HepG2 (cell line): ENCODE results near the gene RAB11FIP5. TPM values are rescaled to one million over a fixed set of nuclear protein-coding genes. Genes with fewer than 3 reads are reported as not detected.

Experiments
- ATM ChIP-seq: fragments of 450-650 bp; IDR thresholded peaks from 2 replicates; pipeline ENCODE4 v1.7.1; 2017; ENCODE audit warnings: mild to moderate bottlenecking, borderline replicate concordance
- CAMTA2 ChIP-seq: sonication (generic); formaldehyde crosslinking; IDR thresholded peaks from 2 replicates; pipeline ENCODE4 v1.4.0; 2020; ENCODE audit warnings: mild to moderate bottlenecking, missing genetic modification reagents, borderline replicate concordance
- CBX2 ChIP-seq, 2 experiments: fragments of 200-600 bp in 1 of 2; sonication (generic); formaldehyde crosslinking in 1 of 2; IDR thresholded peaks; 2 replicates each; pipeline versions ENCODE4 v1.7.0 to v1.8.1; 2018 to 2022; ENCODE audit warnings: low read depth in 2 of 2, low read length in 1 of 2, mild to moderate bottlenecking in 1 of 2, missing genetic modification reagents in 1 of 2
- GPN1 ChIP-seq: sonication (generic); formaldehyde crosslinking; IDR thresholded peaks from 2 replicates; pipeline ENCODE4 v1.5.1; 2020; ENCODE audit warnings: missing genetic modification reagents, borderline replicate concordance
- HNF4G ChIP-seq, 2 experiments: sonication (generic) in 1 of 2; formaldehyde crosslinking in 1 of 2; IDR thresholded peaks; 2 replicates each; pipeline versions ENCODE4 v1.4.0 to v1.6.1; 2011 to 2020; ENCODE audit warnings: borderline replicate concordance in 2 of 2, low read depth in 2 of 2, mild to moderate bottlenecking in 2 of 2, low read length in 1 of 2, missing genetic modification reagents in 1 of 2, moderate library complexity in 1 of 2
- JUNB ChIP-seq: sonication (generic); formaldehyde crosslinking; IDR thresholded peaks from 2 replicates; pipeline ENCODE4 v1.8.0; 2022; ENCODE audit warnings: missing genetic modification reagents, mild to moderate bottlenecking, borderline replicate concordance
- KDM6A ChIP-seq: IDR thresholded peaks from 2 replicates; pipeline ENCODE4 v1.6.1; 2016; ENCODE audit warnings: low read depth
- MEIS1 ChIP-seq: sonication (generic); formaldehyde crosslinking; IDR thresholded peaks from 2 replicates; pipeline ENCODE4 v1.9.0; 2021; ENCODE audit warnings: mild to moderate bottlenecking, missing genetic modification reagents, moderate library complexity, borderline replicate concordance
- MIER3 ChIP-seq: IDR thresholded peaks from 2 replicates; pipeline ENCODE4 v1.6.1; 2016; ENCODE audit warnings: missing compliant biosample characterization, borderline replicate concordance
- MXI1 ChIP-seq: IDR thresholded peaks from 3 replicates; pipeline ENCODE4 v1.6.1; 2012; ENCODE audit warnings: low read depth, low read length, inconsistent platforms, borderline replicate concordance
- NR2F2 ChIP-seq: IDR thresholded peaks from 2 replicates; pipeline ENCODE4 v1.6.1; 2012; ENCODE audit warnings: low read depth, inconsistent platforms, borderline replicate concordance
- TARDBP ChIP-seq: sonication (generic); formaldehyde crosslinking; IDR thresholded peaks from 2 replicates; pipeline ENCODE4 v1.8.0; 2022; ENCODE audit warnings: mild to moderate bottlenecking, missing genetic modification reagents
- ZNF253 ChIP-seq: sonication (generic); formaldehyde crosslinking; IDR thresholded peaks from 2 replicates; pipeline ENCODE4 v1.8.0; 2022; ENCODE audit warnings: mild to moderate bottlenecking, missing genetic modification reagents, borderline replicate concordance
- ZNF414 ChIP-seq: sonication (generic); formaldehyde crosslinking; IDR thresholded peaks from 2 replicates; pipeline ENCODE4 v1.5.0; 2020; ENCODE audit warnings: missing genetic modification reagents
- ZNF432 ChIP-seq: sonication (generic); formaldehyde crosslinking; IDR thresholded peaks from 2 replicates; pipeline ENCODE4 v1.5.0; 2020; ENCODE audit warnings: missing genetic modification reagents, mild to moderate bottlenecking, borderline replicate concordance
- ZNF572 ChIP-seq: sonication (generic); formaldehyde crosslinking; IDR thresholded peaks from 2 replicates; pipeline ENCODE4 v1.5.1; 2020; ENCODE audit warnings: mild to moderate bottlenecking, missing genetic modification reagents
- ZNF644 ChIP-seq: IDR thresholded peaks from 2 replicates; pipeline ENCODE4 v1.6.1; 2016; ENCODE audit warnings: low read depth
- ZNF724P ChIP-seq: sonication (generic); formaldehyde crosslinking; IDR thresholded peaks from 2 replicates; pipeline ENCODE4 v1.8.0; 2022; ENCODE audit warnings: missing genetic modification reagents, borderline replicate concordance
- ZNF761 ChIP-seq: sonication (generic); formaldehyde crosslinking; conservative IDR thresholded peaks from 2 replicates; pipeline ENCODE4 v1.4.0; 2020; ENCODE audit warnings: mild to moderate bottlenecking, missing genetic modification reagents
- ZNF776 ChIP-seq: sonication (generic); formaldehyde crosslinking; IDR thresholded peaks from 2 replicates; pipeline ENCODE4 v1.4.0; 2020; ENCODE audit warnings: mild to moderate bottlenecking, missing genetic modification reagents
- polyA plus RNA-seq, 8 experiments: library from polyadenylated mRNA; depleted of rRNA in 3 of 8; stranded (reverse) in 7 of 8; unstranded in 1 of 8; fragments of >200 nt; fragmentation: Illumina TruSeq in 4 of 8; extraction: Trizol in 4 of 8; gene quantifications; 2 replicates each; pipeline versions ENCODE4 v1.2.1 to v1.2.3, GENCODE V29; 2011 to 2016; ENCODE audit warnings: low read depth in 4 of 8, missing spikeins in 1 of 8, mixed read lengths in 1 of 8; ENCODE audit not compliant: insufficient read depth in 1 of 8
- total RNA-seq, 5 experiments: library from RNA; depleted of rRNA; stranded (reverse); fragments of >200 nt; fragmentation: Illumina TruSeq; extraction: Trizol; gene quantifications; 2 replicates each; pipeline ENCODE4 v1.2.3, GENCODE V29; 2016; ENCODE audit warnings: low read depth in 1 of 5
- TF ChIP-seq, protein P1 (sequence below): sonication (generic); formaldehyde crosslinking; IDR thresholded peaks from 2 replicates; pipeline ENCODE4 v1.4.0; 2020; ENCODE audit warnings: missing genetic modification reagents, borderline replicate concordance
- TF ChIP-seq, protein P2 (sequence below): sonication (generic); formaldehyde crosslinking; IDR thresholded peaks from 2 replicates; pipeline ENCODE4 v1.5.0; 2020; ENCODE audit warnings: mild to moderate bottlenecking, missing genetic modification reagents, borderline replicate concordance
- TF ChIP-seq, protein P3 (sequence below): sonication (generic); formaldehyde crosslinking; IDR thresholded peaks from 2 replicates; pipeline ENCODE4 v1.5.0; 2020; ENCODE audit warnings: missing genetic modification reagents

Gene RAB11FIP5
- total and polyA plus RNA-seq, 2 of the 13 experiments (the other 11 are each of a cell fraction or from before 2014, with no cell fraction given), result 9.4 to 22.9 TPM

DNA sequence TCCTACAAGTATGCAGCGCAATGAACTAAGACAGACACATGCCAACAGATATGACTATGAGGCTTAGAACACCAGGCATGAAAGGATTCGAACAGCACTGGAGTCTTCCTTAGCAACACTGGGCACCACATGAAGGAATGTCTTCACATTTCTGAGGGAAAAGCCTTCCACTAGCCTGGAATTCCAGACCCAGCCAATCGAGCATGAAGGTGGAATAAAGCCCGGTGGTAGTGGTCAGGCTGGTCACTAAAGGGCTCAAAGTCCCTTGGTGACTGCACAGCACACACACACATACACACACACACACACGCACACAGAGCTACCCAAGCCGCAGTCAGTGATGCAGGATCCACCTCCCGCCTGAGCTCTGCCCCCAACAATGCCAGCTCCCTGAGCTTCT lies 21.6 kb downstream of the RAB11FIP5 start (continued):
- TF ChIP-seq ZNF414 (CRISPR knock-in tag), result 0 out of 2 replicates have a peak, but pooled peaks have one; percentile 34
- TF ChIP-seq, protein P1, sequence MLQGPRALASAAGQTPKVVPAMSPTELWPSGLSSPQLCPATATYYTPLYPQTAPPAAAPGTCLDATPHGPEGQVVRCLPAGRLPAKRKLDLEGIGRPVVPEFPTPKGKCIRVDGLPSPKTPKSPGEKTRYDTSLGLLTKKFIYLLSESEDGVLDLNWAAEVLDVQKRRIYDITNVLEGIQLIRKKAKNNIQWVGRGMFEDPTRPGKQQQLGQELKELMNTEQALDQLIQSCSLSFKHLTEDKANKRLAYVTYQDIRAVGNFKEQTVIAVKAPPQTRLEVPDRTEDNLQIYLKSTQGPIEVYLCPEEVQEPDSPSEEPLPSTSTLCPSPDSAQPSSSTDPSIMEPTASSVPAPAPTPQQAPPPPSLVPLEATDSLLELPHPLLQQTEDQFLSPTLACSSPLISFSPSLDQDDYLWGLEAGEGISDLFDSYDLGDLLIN (CRISPR knock-in tag), result no peak
- TF ChIP-seq HNF4G (IDR thresholded peaks at IDR 0.05; ENCODE audit: borderline replicate concordance, low read depth, low read length), result peak; percentile 97
- peak; percentile 84; the same call in 1 of the 2 replicates for TF ChIP-seq HNF4G (CRISPR knock-in tag; IDR thresholded peaks at IDR 0.05; ENCODE audit: borderline replicate concordance, low read depth)
- TF ChIP-seq ZNF761 (CRISPR knock-in tag), result no peak
- no peak for TF ChIP-seq CAMTA2 (CRISPR knock-in tag)
- no peak for TF ChIP-seq NR2F2
- TF ChIP-seq MXI1, result peak; percentile 63; the same call in 1 of the 3 replicates
- TF ChIP-seq MIER3 (CRISPR knock-in tag), result 0 out of 2 replicates have a peak, but pooled peaks have one; percentile 45
- TF ChIP-seq GPN1, result no peak
- peak; percentile 43; the same call in 1 of the 2 replicates for TF ChIP-seq MEIS1
- TF ChIP-seq, protein P2, sequence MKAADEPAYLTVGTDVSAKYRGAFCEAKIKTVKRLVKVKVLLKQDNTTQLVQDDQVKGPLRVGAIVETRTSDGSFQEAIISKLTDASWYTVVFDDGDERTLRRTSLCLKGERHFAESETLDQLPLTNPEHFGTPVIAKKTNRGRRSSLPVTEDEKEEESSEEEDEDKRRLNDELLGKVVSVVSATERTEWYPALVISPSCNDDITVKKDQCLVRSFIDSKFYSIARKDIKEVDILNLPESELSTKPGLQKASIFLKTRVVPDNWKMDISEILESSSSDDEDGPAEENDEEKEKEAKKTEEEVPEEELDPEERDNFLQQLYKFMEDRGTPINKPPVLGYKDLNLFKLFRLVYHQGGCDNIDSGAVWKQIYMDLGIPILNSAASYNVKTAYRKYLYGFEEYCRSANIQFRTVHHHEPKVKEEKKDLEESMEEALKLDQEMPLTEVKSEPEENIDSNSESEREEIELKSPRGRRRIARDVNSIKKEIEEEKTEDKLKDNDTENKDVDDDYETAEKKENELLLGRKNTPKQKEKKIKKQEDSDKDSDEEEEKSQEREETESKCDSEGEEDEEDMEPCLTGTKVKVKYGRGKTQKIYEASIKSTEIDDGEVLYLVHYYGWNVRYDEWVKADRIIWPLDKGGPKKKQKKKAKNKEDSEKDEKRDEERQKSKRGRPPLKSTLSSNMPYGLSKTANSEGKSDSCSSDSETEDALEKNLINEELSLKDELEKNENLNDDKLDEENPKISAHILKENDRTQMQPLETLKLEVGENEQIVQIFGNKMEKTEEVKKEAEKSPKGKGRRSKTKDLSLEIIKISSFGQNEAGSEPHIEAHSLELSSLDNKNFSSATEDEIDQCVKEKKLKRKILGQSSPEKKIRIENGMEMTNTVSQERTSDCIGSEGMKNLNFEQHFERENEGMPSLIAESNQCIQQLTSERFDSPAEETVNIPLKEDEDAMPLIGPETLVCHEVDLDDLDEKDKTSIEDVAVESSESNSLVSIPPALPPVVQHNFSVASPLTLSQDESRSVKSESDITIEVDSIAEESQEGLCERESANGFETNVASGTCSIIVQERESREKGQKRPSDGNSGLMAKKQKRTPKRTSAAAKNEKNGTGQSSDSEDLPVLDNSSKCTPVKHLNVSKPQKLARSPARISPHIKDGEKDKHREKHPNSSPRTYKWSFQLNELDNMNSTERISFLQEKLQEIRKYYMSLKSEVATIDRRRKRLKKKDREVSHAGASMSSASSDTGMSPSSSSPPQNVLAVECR (CRISPR knock-in tag), result peak; percentile 68
- TF ChIP-seq, protein P3, sequence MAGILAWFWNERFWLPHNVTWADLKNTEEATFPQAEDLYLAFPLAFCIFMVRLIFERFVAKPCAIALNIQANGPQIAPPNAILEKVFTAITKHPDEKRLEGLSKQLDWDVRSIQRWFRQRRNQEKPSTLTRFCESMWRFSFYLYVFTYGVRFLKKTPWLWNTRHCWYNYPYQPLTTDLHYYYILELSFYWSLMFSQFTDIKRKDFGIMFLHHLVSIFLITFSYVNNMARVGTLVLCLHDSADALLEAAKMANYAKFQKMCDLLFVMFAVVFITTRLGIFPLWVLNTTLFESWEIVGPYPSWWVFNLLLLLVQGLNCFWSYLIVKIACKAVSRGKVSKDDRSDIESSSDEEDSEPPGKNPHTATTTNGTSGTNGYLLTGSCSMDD (CRISPR knock-in tag), result no peak
- no peak for TF ChIP-seq KDM6A (CRISPR knock-in tag)
- TF ChIP-seq CBX2 (IDR thresholded peaks at IDR 0.05; ENCODE audit: low read depth, low read length), result no peak
- no peak for TF ChIP-seq CBX2 (CRISPR knock-in tag; IDR thresholded peaks at IDR 0.05; ENCODE audit: low read depth)
- TF ChIP-seq TARDBP, result peak; percentile 71; the same call in 1 of the 2 replicates
- TF ChIP-seq ATM, result no peak
- TF ChIP-seq ZNF432 (CRISPR knock-in tag), result no peak
- TF ChIP-seq ZNF776 (CRISPR knock-in tag), result no peak
- no peak for TF ChIP-seq ZNF253 (CRISPR knock-in tag)
- TF ChIP-seq JUNB (CRISPR knock-in tag), result no peak
- TF ChIP-seq ZNF644 (CRISPR knock-in tag), result 0 out of 2 replicates have a peak, but pooled peaks have one; percentile 20
- TF ChIP-seq ZNF572 (CRISPR knock-in tag), result no peak
- no peak for TF ChIP-seq ZNF724P (CRISPR knock-in tag)
